Bronchial epithelial cell (primary cell): ENCODE measurements around the gene ZBTB18. TPM values are rescaled to one million over a fixed set of nuclear protein-coding genes. Genes with fewer than 3 reads are reported as not detected.

ENCODE experiments used
- DNase-seq: peaks from one replicate; pipeline ENCODE4 v3.0.0-alpha.2; 2010; ENCODE audit warnings: low read depth
- FAIRE-seq: peaks from 2 replicates; lab custom pipeline; 2011; peaks lifted over from hg19 to GRCh38; lab: Jason Lieb, UNC
- H3K27me3 ChIP-seq: 2 replicates; pipeline ENCODE4 v1.5.1; 2011; ENCODE audit warnings: low read length; ENCODE audit not compliant: control insufficient read depth, insufficient read depth
- H3K36me3 ChIP-seq: 2 replicates; pipeline ENCODE4 v1.5.1; 2011; ENCODE audit warnings: low read length; ENCODE audit not compliant: control insufficient read depth, insufficient read depth
- H3K4me3 ChIP-seq: 2 replicates; pipeline ENCODE4 v1.5.1; 2011; ENCODE audit warnings: mild to moderate bottlenecking, low read depth, low read length, control low read depth
- total RNA-seq: library from RNA; depleted of rRNA; stranded (reverse); fragments of >200 nt; gene quantifications from 2 replicates; pipeline ENCODE4 v1.2.1, GENCODE V29; 2014
- TF ChIP-seq, protein P1 (sequence below): IDR thresholded peaks from 2 replicates; pipeline ENCODE4 v1.5.1; 2011; ENCODE audit warnings: mild to moderate bottlenecking, moderate library complexity, low read length, control low read depth, inconsistent platforms; ENCODE audit not compliant: insufficient read depth, severe bottlenecking

ZBTB18 gene
- total RNA-seq, 1 donor from 2014 or later = 6.8 TPM

DNA sequence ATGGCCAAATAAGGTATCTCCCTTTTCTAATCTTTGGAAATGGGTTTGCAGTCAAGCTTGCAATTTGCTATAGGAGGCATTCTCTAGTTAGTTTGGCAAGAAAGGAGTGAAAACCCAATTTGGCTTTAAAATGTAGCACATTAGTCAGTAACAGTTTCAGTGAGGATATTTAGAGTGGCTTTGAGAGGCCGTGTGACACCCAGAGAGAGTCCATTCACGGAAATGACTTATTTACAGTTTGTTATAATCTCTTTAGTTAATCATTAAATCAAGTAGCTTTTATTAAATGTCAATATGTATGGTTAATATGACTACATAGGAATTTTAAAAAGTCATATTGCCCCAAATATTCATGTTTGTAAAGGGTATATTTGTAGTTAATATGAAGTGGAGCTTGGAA lies 9.6 kb downstream of the ZBTB18 start:
- no peaks in the 10 kb centered on the region for H3K27me3 ChIP-seq
- H3K4me3 ChIP-seq = no peak overlapping the region
- FAIRE-seq (no peak), DNase-seq (no peak)
- H3K36me3 ChIP-seq = no peaks in the 10 kb centered on the region
- TF ChIP-seq, protein P1, sequence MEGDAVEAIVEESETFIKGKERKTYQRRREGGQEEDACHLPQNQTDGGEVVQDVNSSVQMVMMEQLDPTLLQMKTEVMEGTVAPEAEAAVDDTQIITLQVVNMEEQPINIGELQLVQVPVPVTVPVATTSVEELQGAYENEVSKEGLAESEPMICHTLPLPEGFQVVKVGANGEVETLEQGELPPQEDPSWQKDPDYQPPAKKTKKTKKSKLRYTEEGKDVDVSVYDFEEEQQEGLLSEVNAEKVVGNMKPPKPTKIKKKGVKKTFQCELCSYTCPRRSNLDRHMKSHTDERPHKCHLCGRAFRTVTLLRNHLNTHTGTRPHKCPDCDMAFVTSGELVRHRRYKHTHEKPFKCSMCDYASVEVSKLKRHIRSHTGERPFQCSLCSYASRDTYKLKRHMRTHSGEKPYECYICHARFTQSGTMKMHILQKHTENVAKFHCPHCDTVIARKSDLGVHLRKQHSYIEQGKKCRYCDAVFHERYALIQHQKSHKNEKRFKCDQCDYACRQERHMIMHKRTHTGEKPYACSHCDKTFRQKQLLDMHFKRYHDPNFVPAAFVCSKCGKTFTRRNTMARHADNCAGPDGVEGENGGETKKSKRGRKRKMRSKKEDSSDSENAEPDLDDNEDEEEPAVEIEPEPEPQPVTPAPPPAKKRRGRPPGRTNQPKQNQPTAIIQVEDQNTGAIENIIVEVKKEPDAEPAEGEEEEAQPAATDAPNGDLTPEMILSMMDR = no peak

DNA sequence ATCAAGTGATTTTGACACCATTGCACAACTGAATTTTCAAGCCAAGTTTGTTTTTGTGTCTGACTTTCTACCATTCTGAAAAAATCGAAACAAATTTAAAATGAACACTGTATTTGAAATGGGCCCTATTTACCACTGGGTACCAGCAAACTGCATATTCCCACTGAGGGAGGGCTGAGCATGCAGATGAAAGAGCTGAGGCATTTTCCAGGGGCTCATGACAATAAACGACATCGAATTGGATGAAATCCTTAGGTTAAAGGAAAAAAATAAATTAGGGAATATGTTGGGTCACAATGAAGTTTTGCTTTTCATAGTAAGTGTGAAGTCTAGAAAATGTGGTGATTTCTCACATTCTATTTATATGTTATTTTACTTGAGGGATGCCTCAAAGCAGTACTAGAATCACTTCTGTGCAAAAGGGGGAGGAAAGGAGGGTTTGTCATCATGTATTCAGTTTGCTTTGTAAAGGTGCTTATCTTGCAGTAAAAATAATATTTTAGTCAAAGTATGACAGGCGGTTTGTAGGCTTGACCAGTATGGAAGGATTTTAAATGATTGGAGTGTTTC lies 11.2 kb downstream of the ZBTB18 start:
- DNase-seq = no peak
- no peak for FAIRE-seq
- TF ChIP-seq, protein P1 = no peak
- peaks cover 2% of the 10 kb centered on the region for H3K27me3 ChIP-seq
- H3K36me3 ChIP-seq = no peaks in the 10 kb centered on the region
- no peak overlapping the region for H3K4me3 ChIP-seq

DNA sequence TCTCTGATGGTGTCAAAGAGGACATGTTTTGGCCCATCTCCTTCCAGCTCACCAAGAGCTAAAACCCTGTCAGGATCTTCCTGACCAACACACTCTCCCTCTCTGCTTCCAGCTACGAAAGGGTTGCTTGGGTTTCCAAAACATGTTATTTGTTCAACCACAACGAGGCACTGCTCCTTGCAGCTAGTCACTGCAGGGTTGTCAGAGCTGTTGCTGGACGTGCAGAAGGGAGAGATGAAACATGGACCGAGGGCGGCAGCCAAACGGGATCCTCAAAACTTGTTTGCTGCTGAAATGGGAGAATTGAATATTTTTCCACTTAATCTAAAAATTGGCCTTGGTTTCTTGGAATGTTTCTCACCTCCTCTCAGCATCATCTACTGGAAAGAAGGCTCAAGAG lies 12.4 kb downstream of the ZBTB18 start:
- FAIRE-seq (no peak), DNase-seq (no peak)
- Histone ChIP-seq H3K4me3 (no peak overlapping the region), H3K27me3 (peaks cover 5% of the 10 kb centered on the region), H3K36me3 (no peaks in the 10 kb centered on the region)
- TF ChIP-seq, protein P1 = no peak

- peaks cover 5% of the 10 kb centered on the region for H3K27me3 ChIP-seq
- no peaks in the 10 kb centered on the region for H3K36me3 ChIP-seq
- TF ChIP-seq, protein P1 = no peak
- no peak for DNase-seq
- FAIRE-seq = no peak
- no peak overlapping the region for H3K4me3 ChIP-seq
Observed at GRCh38 chr1:244064621-244065020, 13.5 kb downstream of the ZBTB18 start.

DNA sequence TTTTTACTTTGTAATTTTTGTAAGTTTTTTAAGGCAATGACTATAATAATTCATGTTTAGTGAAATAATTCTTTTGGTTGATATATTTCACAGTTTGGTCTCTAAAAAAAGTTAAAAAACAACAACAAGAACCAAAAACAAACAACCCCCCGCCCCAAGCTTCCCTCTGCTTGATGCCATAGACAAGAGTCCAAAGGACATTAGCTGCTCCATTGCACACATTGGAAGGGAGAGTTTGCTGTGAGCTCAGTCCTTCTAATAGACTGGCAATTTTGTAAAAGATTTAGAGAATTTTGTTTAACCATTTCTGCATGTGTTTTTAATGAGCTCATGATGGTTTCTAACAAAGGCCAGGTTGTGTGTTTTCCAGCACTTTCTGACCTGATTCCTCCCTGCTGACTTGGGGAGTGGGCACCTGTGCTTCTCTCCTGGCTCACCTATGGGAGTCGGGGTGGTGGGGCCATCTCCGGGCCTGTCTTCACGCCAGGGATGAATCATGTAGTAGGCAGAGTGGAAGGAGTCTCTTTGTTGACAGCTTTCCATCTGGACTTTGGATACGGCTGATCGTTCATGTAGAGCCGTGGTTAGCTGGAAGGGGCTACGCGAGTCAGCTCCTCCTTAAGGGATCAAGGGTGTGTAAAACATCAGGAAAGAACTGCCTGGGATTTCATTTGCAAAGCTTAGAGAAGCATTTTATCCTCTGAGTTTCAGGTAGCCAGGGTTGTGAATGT lies 14.1 kb downstream of the ZBTB18 start:
- FAIRE-seq (no peak), DNase-seq (no peak)
- Histone ChIP-seq H3K27me3 (peaks cover 5% of the 10 kb centered on the region), H3K4me3 (no peak overlapping the region), H3K36me3 (no peaks in the 10 kb centered on the region)
- TF ChIP-seq, protein P1 = no peak
